GM18868 (cell line): ENCODE results near the gene MACIR.
"Not testable (repeated sequence)": the region's sequence is repeated elsewhere in the genome, so short reads cannot be mapped to it uniquely, and the experiment has no call there.

Experiments
- ATAC-seq: cut with Tn5 transposase; IDR thresholded peaks from one replicate; pipeline ENCODE4 v1.9.1; 2021; ENCODE audit warnings: mild to moderate bottlenecking, moderate library complexity; ENCODE audit not compliant: unreplicated experiment

The MACIR gene

GRCh38 chr5:103258368-103258956 is at the start of gene MACIR:
MACIR (plus strand) TSS chr5:103258763; CDS start chr5:103275920, 17,157 bp downstream.
- peak; percentile 85 for ATAC-seq

- no peak for ATAC-seq
These were observed 49.5 kb upstream of the MACIR start for GRCh38 chr5:103209065-103209464.

GRCh38 chr5:103210952-103211351 is 47.6 kb upstream of the MACIR start:
- no peak for ATAC-seq

GRCh38 chr5:103211576-103212561 is 46.7 kb upstream of the MACIR start:
- peak; percentile 79 for ATAC-seq

- ATAC-seq, result no peak
These were observed 42.4 kb upstream of the MACIR start for GRCh38 chr5:103216137-103216536.

- ATAC-seq, result no peak
These were observed 41.9 kb upstream of the MACIR start for GRCh38 chr5:103216697-103217096.

GRCh38 chr5:103217101-103217500 is 41.5 kb upstream of the MACIR start:
- no peak for ATAC-seq

- no peak for ATAC-seq
These were observed 40.4 kb upstream of the MACIR start for GRCh38 chr5:103218164-103218563.

- ATAC-seq, result not testable (repeated sequence)
These were observed 39.5 kb upstream of the MACIR start for GRCh38 chr5:103219074-103219473.

GRCh38 chr5:103223031-103223955 is 35.3 kb upstream of the MACIR start:
- no peak for ATAC-seq

GRCh38 chr5:103224118-103224893 is 34.3 kb upstream of the MACIR start:
- peak; percentile 97 for ATAC-seq

- no peak for ATAC-seq
These were observed 33.7 kb upstream of the MACIR start for GRCh38 chr5:103224894-103225246.

GRCh38 chr5:103228061-103228460 is 30.5 kb upstream of the MACIR start:
- no peak for ATAC-seq

GRCh38 chr5:103228588-103228987 is 30.0 kb upstream of the MACIR start:
- no peak for ATAC-seq

- peak; percentile 87 for ATAC-seq
These were observed 26.1 kb upstream of the MACIR start for GRCh38 chr5:103232393-103232999.

GRCh38 chr5:103234239-103234975 is 24.2 kb upstream of the MACIR start:
- no peak for ATAC-seq

- no peak for ATAC-seq
These were observed 22.7 kb upstream of the MACIR start for GRCh38 chr5:103235891-103236290.

- no peak for ATAC-seq
These were observed 20.8 kb upstream of the MACIR start for GRCh38 chr5:103237778-103238177.

- no peak for ATAC-seq
These were observed 14.9 kb upstream of the MACIR start for GRCh38 chr5:103243665-103244064.
